ENCODE results near the gene SZT2.

SZT2 gene

GRCh38 chr1:43360616-43361015, 29.1 kb upstream of the SZT2 start:
- H3K4me3 ChIP-seq (ENCODE audit: insufficient read depth, low read depth, low read length): peak overlapping the region; percentile 87
- H3K27me3 ChIP-seq (ENCODE audit: control insufficient read depth, insufficient read depth, low read length, poor library complexity, severe bottlenecking): no peaks in the 10 kb centered on the region
- H3K36me3 ChIP-seq (ENCODE audit: control insufficient read depth, insufficient read depth, low read length): peaks cover 18% of the 10 kb centered on the region
- no peaks in the 10 kb centered on the region for H3K9me3 ChIP-seq (ENCODE audit: control insufficient read depth, low read length)
- no peak overlapping the region for H3K27ac ChIP-seq (ENCODE audit: insufficient read depth, low read depth, low read length, poor library complexity, severe bottlenecking)
- 93 to 95% methylated on average over 4 of the region's 4 CpGs for WGBS, 2 experiments
- H3K4me1 ChIP-seq (ENCODE audit: control insufficient read depth, insufficient read depth, low read length): peaks cover 13% of the 10 kb centered on the region

GRCh38 chr1:43363283-43363934, 26.3 kb upstream of the SZT2 start:
- H3K4me3 ChIP-seq (ENCODE audit: insufficient read depth, low read depth, low read length): no peak overlapping the region
- H3K4me1 ChIP-seq (ENCODE audit: control insufficient read depth, insufficient read depth, low read length): peaks cover 29% of the 10 kb centered on the region
- no peaks in the 10 kb centered on the region for H3K9me3 ChIP-seq (ENCODE audit: control insufficient read depth, low read length)
- peaks cover 18% of the 10 kb centered on the region for H3K36me3 ChIP-seq (ENCODE audit: control insufficient read depth, insufficient read depth, low read length)
- WGBS, 2 experiments: 89 to 92% methylated on average over 9 of the region's 9 CpGs
- H3K27me3 ChIP-seq (ENCODE audit: control insufficient read depth, insufficient read depth, low read length, poor library complexity, severe bottlenecking): no peaks in the 10 kb centered on the region
- H3K27ac ChIP-seq (ENCODE audit: insufficient read depth, low read depth, low read length, poor library complexity, severe bottlenecking): no peak overlapping the region

GRCh38 chr1:43363935-43364525, 25.7 kb upstream of the SZT2 start:
- 84 to 87% methylated on average over 5 of the region's 5 CpGs for WGBS, 2 experiments
- no peaks in the 10 kb centered on the region for H3K9me3 ChIP-seq (ENCODE audit: control insufficient read depth, low read length)
- H3K4me3 ChIP-seq (ENCODE audit: insufficient read depth, low read depth, low read length): no peak overlapping the region
- no peaks in the 10 kb centered on the region for H3K27me3 ChIP-seq (ENCODE audit: control insufficient read depth, insufficient read depth, low read length, poor library complexity, severe bottlenecking)
- no peak overlapping the region for H3K27ac ChIP-seq (ENCODE audit: insufficient read depth, low read depth, low read length, poor library complexity, severe bottlenecking)
- peaks cover 18% of the 10 kb centered on the region for H3K36me3 ChIP-seq (ENCODE audit: control insufficient read depth, insufficient read depth, low read length)
- peaks cover 33% of the 10 kb centered on the region for H3K4me1 ChIP-seq (ENCODE audit: control insufficient read depth, insufficient read depth, low read length)

- peaks cover 14% of the 10 kb centered on the region for H3K36me3 ChIP-seq (ENCODE audit: control insufficient read depth, insufficient read depth, low read length)
- no peak overlapping the region for H3K27ac ChIP-seq (ENCODE audit: insufficient read depth, low read depth, low read length, poor library complexity, severe bottlenecking)
- peaks cover 21% of the 10 kb centered on the region for H3K4me1 ChIP-seq (ENCODE audit: control insufficient read depth, insufficient read depth, low read length)
- no peaks in the 10 kb centered on the region for H3K27me3 ChIP-seq (ENCODE audit: control insufficient read depth, insufficient read depth, low read length, poor library complexity, severe bottlenecking)
- WGBS, 2 experiments: 82 to 84% methylated on average over 2 of the region's 2 CpGs
- H3K9me3 ChIP-seq (ENCODE audit: control insufficient read depth, low read length): no peaks in the 10 kb centered on the region
- H3K4me3 ChIP-seq (ENCODE audit: insufficient read depth, low read depth, low read length): no peak overlapping the region
Measured at GRCh38 chr1:43365678-43366077, 24.0 kb upstream of the SZT2 start.

- WGBS, 2 experiments: 43 to 48% methylated on average over 11 of the region's 11 CpGs
- no peak overlapping the region for H3K27ac ChIP-seq (ENCODE audit: insufficient read depth, low read depth, low read length, poor library complexity, severe bottlenecking)
- H3K27me3 ChIP-seq (ENCODE audit: control insufficient read depth, insufficient read depth, low read length, poor library complexity, severe bottlenecking): no peaks in the 10 kb centered on the region
- H3K36me3 ChIP-seq (ENCODE audit: control insufficient read depth, insufficient read depth, low read length): peaks cover 11% of the 10 kb centered on the region
- H3K4me3 ChIP-seq (ENCODE audit: insufficient read depth, low read depth, low read length): peak overlapping the region; percentile 68
- H3K9me3 ChIP-seq (ENCODE audit: control insufficient read depth, low read length): no peaks in the 10 kb centered on the region
- H3K4me1 ChIP-seq (ENCODE audit: control insufficient read depth, insufficient read depth, low read length): peaks cover 19% of the 10 kb centered on the region
Measured at GRCh38 chr1:43366179-43366578, 23.5 kb upstream of the SZT2 start.

GRCh38 chr1:43366601-43367025, 23.1 kb upstream of the SZT2 start:
- peaks cover 19% of the 10 kb centered on the region for H3K4me1 ChIP-seq (ENCODE audit: control insufficient read depth, insufficient read depth, low read length)
- H3K27ac ChIP-seq (ENCODE audit: insufficient read depth, low read depth, low read length, poor library complexity, severe bottlenecking): no peak overlapping the region
- no peaks in the 10 kb centered on the region for H3K27me3 ChIP-seq (ENCODE audit: control insufficient read depth, insufficient read depth, low read length, poor library complexity, severe bottlenecking)
- 18 to 19% methylated on average over 5 of the region's 5 CpGs for WGBS, 2 experiments
- H3K36me3 ChIP-seq (ENCODE audit: control insufficient read depth, insufficient read depth, low read length): peaks cover 6% of the 10 kb centered on the region
- H3K9me3 ChIP-seq (ENCODE audit: control insufficient read depth, low read length): no peaks in the 10 kb centered on the region
- peak overlapping the region; percentile 68 for H3K4me3 ChIP-seq (ENCODE audit: insufficient read depth, low read depth, low read length)

GRCh38 chr1:43367026-43367903, 22.4 kb upstream of the SZT2 start:
- Histone ChIP-seq H3K27me3 (ENCODE audit: control insufficient read depth, insufficient read depth, low read length, poor library complexity, severe bottlenecking) (no peaks in the 10 kb centered on the region), H3K9me3 (ENCODE audit: control insufficient read depth, low read length) (no peaks in the 10 kb centered on the region), H3K4me1 (ENCODE audit: control insufficient read depth, insufficient read depth, low read length) (peaks cover 19% of the 10 kb centered on the region), H3K36me3 (ENCODE audit: control insufficient read depth, insufficient read depth, low read length) (peaks cover 1% of the 10 kb centered on the region), H3K27ac (ENCODE audit: insufficient read depth, low read depth, low read length, poor library complexity, severe bottlenecking) (no peak overlapping the region), H3K4me3 (ENCODE audit: insufficient read depth, low read depth, low read length) (peak overlapping the region; percentile 68)
- 6% methylated on average over 48 of the region's 48 CpGs for WGBS, 2 experiments

- H3K9me3 ChIP-seq (ENCODE audit: control insufficient read depth, low read length): no peaks in the 10 kb centered on the region
- WGBS, 2 experiments: 1% methylated on average over 58 of the region's 58 CpGs
- no peaks in the 10 kb centered on the region for H3K27me3 ChIP-seq (ENCODE audit: control insufficient read depth, insufficient read depth, low read length, poor library complexity, severe bottlenecking)
- peaks cover 19% of the 10 kb centered on the region for H3K4me1 ChIP-seq (ENCODE audit: control insufficient read depth, insufficient read depth, low read length)
- H3K27ac ChIP-seq (ENCODE audit: insufficient read depth, low read depth, low read length, poor library complexity, severe bottlenecking): peak within 1 kb of the TSS; percentile 91
- peak within 1 kb of the TSS; percentile 68 for H3K4me3 ChIP-seq (ENCODE audit: insufficient read depth, low read depth, low read length)
- no peaks in the 10 kb centered on the region for H3K36me3 ChIP-seq (ENCODE audit: control insufficient read depth, insufficient read depth, low read length)
Measured at GRCh38 chr1:43367904-43368645, 21.6 kb upstream of the SZT2 start, which contains the start of gene ELOVL1. Gene ELOVL1, minus strand, starts transcription at chr1:43368011. Its CDS starts 2,402 bp downstream, at chr1:43365609.

GRCh38 chr1:43368646-43369020, 21.1 kb upstream of the SZT2 start:
- peaks cover 19% of the 10 kb centered on the region for H3K4me1 ChIP-seq (ENCODE audit: control insufficient read depth, insufficient read depth, low read length)
- no peaks in the 10 kb centered on the region for H3K27me3 ChIP-seq (ENCODE audit: control insufficient read depth, insufficient read depth, low read length, poor library complexity, severe bottlenecking)
- H3K36me3 ChIP-seq (ENCODE audit: control insufficient read depth, insufficient read depth, low read length): no peaks in the 10 kb centered on the region
- peak overlapping the region; percentile 91 for H3K27ac ChIP-seq (ENCODE audit: insufficient read depth, low read depth, low read length, poor library complexity, severe bottlenecking)
- no peaks in the 10 kb centered on the region for H3K9me3 ChIP-seq (ENCODE audit: control insufficient read depth, low read length)
- H3K4me3 ChIP-seq (ENCODE audit: insufficient read depth, low read depth, low read length): peak overlapping the region; percentile 68
- 36 to 43% methylated on average over 6 of the region's 6 CpGs for WGBS, 2 experiments
